Left lung (tissue), 10 donors: ENCODE data around the gene C1QL2. TPM values are rescaled to one million over a fixed set of nuclear protein-coding genes. Genes with fewer than 3 reads are reported as not detected.

ENCODE experiments used
- ATAC-seq: fragments of 200-7000 bp; cut with Tn5 transposase; one replicate; pipeline ENCODE4 v1.9.1; 2020; ENCODE audit warnings: moderate library complexity
- DNase-seq, 4 donors: peaks; one replicate each; pipeline ENCODE4 v3.0.0-alpha.2; 2013 to 2020
- H3K27ac ChIP-seq, 2 donors: fragments of 200-600 bp; sonication (generic) in 1 of 2; one replicate each; pipeline versions ENCODE4 v1.5.0 to v1.8.0; 2020 to 2021
- H3K27me3 ChIP-seq, 2 donors: fragments of 200-600 bp; sonication (generic) in 1 of 2; one replicate each; pipeline versions ENCODE4 v1.5.0 to v1.8.0; 2020 to 2021
- H3K36me3 ChIP-seq, 2 donors: fragments of 200-600 bp; sonication (generic) in 1 of 2; one replicate each; pipeline versions ENCODE4 v1.5.0 to v1.8.0; 2020 to 2021
- H3K4me1 ChIP-seq, 2 donors: fragments of 200-600 bp; one replicate each; pipeline ENCODE4 v1.8.0; 2021
- H3K4me3 ChIP-seq, 2 donors: fragments of 200-600 bp; sonication (generic) in 1 of 2; one replicate each; pipeline versions ENCODE4 v1.5.0 to v1.8.0; 2020 to 2021; ENCODE audit warnings: mild to moderate bottlenecking in 1 of 2
- H3K9me3 ChIP-seq, 2 donors: fragments of 200-600 bp; sonication (generic) in 1 of 2; one replicate each; pipeline versions ENCODE4 v1.5.0 to v1.8.0; 2020 to 2021
- CTCF ChIP-seq, 2 donors: fragments of 200-600 bp; sonication (generic) in 1 of 2; IDR thresholded peaks; one replicate each; pipeline versions ENCODE4 v1.5.0 to v1.8.0; 2021; ENCODE audit warnings: antibody characterized with exemption in 2 of 2
- intact Hi-C, 2 donors: fragments of 100-400 bp; cut with DNase I; formaldehyde crosslinking; loops; one replicate each; pipeline versions ENCODE4 v1.11.2 to v1.14.2; 2022
- polyA plus RNA-seq, 6 donors: library from polyadenylated mRNA; unstranded; fragments of 120-200 nt; gene quantifications; one replicate each; pipeline ENCODE4 v1.2.1, GENCODE V29; 2013; ENCODE audit not compliant: insufficient read length in 6 of 6
- total RNA-seq, 2 donors: library from RNA; stranded (reverse); fragmentation: NEBNext Ultra II Directional; extraction: Animal tissue kit (Norgen Biotek cat#: 25700); gene quantifications; one replicate each; pipeline ENCODE4 v1.2.1, GENCODE V29; 2021
- donor health status: DM: no; HTN: yes; CAD: no.
- donor health status: DM: no; HTN: no; CAD: no.

C1QL2 gene
- total and polyA plus RNA-seq, 8 donors = not detected

GRCh38 chr2:119142824-119143223 is 15.7 kb downstream of the C1QL2 start:
- ATAC-seq = peak; percentile 75
- Histone ChIP-seq H3K4me3 (no peak overlapping the region), H3K27me3 (peaks cover 0 to 13% of the 10 kb centered on the region in 2 donors), H3K27ac (no peak overlapping the region), H3K36me3 (no peaks in the 10 kb centered on the region), H3K9me3 (no peaks in the 10 kb centered on the region), H3K4me1 (no peaks in the 10 kb centered on the region)
- intact Hi-C loops = no loop called here
- peak in 1 of 4 donors; percentile 67 for DNase-seq
- no peak for TF ChIP-seq CTCF (IDR thresholded peaks at IDR 0.05)

GRCh38 chr2:119137502-119137901 is 21.0 kb downstream of the C1QL2 start:
- no peak overlapping the region for H3K27ac ChIP-seq
- intact Hi-C loops = no loop called here
- H3K27me3 ChIP-seq = peaks cover 0 to 44% of the 10 kb centered on the region in 2 donors
- no peaks in the 10 kb centered on the region for H3K36me3 ChIP-seq
- TF ChIP-seq CTCF (IDR thresholded peaks at IDR 0.05) = no peak
- H3K9me3 ChIP-seq = no peaks in the 10 kb centered on the region
- no peaks in the 10 kb centered on the region for H3K4me1 ChIP-seq
- no peak overlapping the region for H3K4me3 ChIP-seq
- DNase-seq = peak in 1 of 4 donors; percentile 71
- ATAC-seq = no peak

GRCh38 chr2:119136872-119137271 is 21.7 kb downstream of the C1QL2 start:
- no peaks in the 10 kb centered on the region for H3K4me1 ChIP-seq
- H3K36me3 ChIP-seq = no peaks in the 10 kb centered on the region
- no peak overlapping the region for H3K4me3 ChIP-seq
- no peaks in the 10 kb centered on the region for H3K9me3 ChIP-seq
- DNase-seq = no peak
- peaks cover 0 to 41% of the 10 kb centered on the region in 2 donors for H3K27me3 ChIP-seq
- TF ChIP-seq CTCF (IDR thresholded peaks at IDR 0.05) = no peak
- H3K27ac ChIP-seq = no peak overlapping the region
- no peak for ATAC-seq
- intact Hi-C loops = no loop called here

- intact Hi-C loops = no loop called here
- H3K36me3 ChIP-seq = no peaks in the 10 kb centered on the region
- ATAC-seq = no peak
- H3K4me3 ChIP-seq = no peak overlapping the region
- peaks cover 0 to 42% of the 10 kb centered on the region in 2 donors for H3K27me3 ChIP-seq
- no peaks in the 10 kb centered on the region for H3K4me1 ChIP-seq
- H3K9me3 ChIP-seq = no peaks in the 10 kb centered on the region
- no peak overlapping the region for H3K27ac ChIP-seq
- no peak for TF ChIP-seq CTCF (IDR thresholded peaks at IDR 0.05)
- no peak for DNase-seq
Observed at GRCh38 chr2:119136093-119136492, 22.5 kb downstream of the C1QL2 start.

- Histone ChIP-seq H3K4me3 (no peak overlapping the region), H3K4me1 (no peaks in the 10 kb centered on the region), H3K36me3 (no peaks in the 10 kb centered on the region), H3K27me3 (peaks cover 0 to 50% of the 10 kb centered on the region in 2 donors), H3K9me3 (no peaks in the 10 kb centered on the region), H3K27ac (no peak overlapping the region)
- no peak for ATAC-seq
- intact Hi-C loops = no loop called here
- DNase-seq = no peak
- TF ChIP-seq CTCF (IDR thresholded peaks at IDR 0.05) = no peak
Observed at GRCh38 chr2:119134775-119135174, 23.8 kb downstream of the C1QL2 start.
